ENCODE measurements around the gene OGDHL. TPM values are rescaled to one million over a fixed set of nuclear protein-coding genes. Genes with fewer than 3 reads are reported as not detected.

Gene OGDHL
- total RNA-seq, 6 experiments from 2014 or later, result 0.05 to 0.19 (median 0.17) TPM; not detected in 1

DNA sequence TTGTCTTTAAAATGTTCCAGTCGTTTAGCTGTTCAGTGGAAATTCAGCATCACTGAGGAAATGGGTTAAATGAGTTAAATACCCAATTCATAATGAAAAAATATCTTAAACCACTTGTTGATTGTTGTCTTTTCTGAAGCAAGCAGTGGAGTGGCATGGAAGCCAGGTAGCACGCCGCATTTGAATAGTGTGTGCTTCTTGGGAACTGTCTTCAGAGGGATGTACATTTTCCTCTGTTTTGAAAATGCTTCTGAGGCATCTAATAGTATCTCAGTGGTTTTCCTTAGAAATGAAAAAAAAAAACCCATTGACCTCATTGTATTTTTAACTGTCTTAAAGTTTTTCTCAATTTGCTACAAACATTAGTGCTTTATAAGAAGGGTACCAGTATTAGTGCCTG, 54.5 kb downstream of the OGDHL start:
- Mint-ChIP-seq H3K4me1 (ENCODE audit: low read depth) (no peaks in the 10 kb centered on the region), H3K27ac (no peak overlapping the region), H3K9me3 (no peaks in the 10 kb centered on the region), H3K4me3 (no peak overlapping the region), H3K27me3 (ENCODE audit: insufficient read depth) (peaks cover 38% of the 10 kb centered on the region), H3K36me3 (ENCODE audit: low read depth) (no peaks in the 10 kb centered on the region)
- no peak for TF ChIP-seq CTCF (IDR thresholded peaks at IDR 0.05)
- no peak for DNase-seq

DNA sequence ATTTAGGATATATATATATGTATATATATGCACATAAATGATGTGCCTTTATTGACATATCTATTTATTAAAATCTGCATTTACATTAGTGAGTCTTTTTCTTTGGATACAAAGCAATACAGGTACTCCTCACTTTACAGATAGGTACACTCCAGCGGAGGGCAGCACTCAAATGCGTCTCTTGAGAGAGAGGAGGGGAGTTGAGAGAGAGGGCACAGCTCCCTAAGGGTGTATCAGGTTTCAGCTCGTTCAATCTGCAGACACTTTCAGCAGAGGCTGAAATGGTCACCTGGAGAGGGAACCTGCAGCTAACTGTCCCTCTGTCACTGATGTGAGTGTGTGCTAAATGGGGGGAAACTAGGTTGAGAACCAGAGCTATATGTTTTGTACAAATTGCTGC, 61.1 kb downstream of the OGDHL start:
- Mint-ChIP-seq H3K4me1 (ENCODE audit: low read depth) (no peaks in the 10 kb centered on the region), H3K27ac (no peak overlapping the region), H3K4me3 (no peak overlapping the region), H3K27me3 (ENCODE audit: insufficient read depth) (peaks cover 59% of the 10 kb centered on the region), H3K36me3 (ENCODE audit: low read depth) (no peaks in the 10 kb centered on the region), H3K9me3 (no peaks in the 10 kb centered on the region)
- no peak for TF ChIP-seq CTCF (IDR thresholded peaks at IDR 0.05)
- no peak for DNase-seq

DNA sequence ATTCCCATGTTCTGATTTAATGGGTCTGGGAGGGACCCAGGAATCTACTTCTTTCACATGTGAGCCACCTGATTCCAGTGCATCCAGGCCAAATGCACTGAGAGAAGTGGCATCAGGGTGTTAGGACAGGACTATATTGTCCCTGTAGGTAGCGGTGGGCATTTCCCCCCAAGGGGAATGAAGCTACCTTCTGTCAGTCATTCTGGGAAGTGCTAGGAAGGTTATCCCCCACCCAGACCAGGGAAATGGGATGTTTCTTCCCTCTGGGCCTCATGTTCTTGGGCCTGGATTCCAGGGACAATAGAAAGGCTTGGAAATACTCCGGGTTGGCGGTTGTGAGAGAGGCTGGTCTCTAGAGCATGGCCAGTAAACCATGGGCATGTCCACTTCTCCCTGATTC, 61.9 kb downstream of the OGDHL start:
- no peaks in the 10 kb centered on the region for H3K4me1 Mint-ChIP-seq (ENCODE audit: low read depth)
- no peak for DNase-seq
- no peak overlapping the region for H3K27ac Mint-ChIP-seq
- no peaks in the 10 kb centered on the region for H3K9me3 Mint-ChIP-seq
- H3K27me3 Mint-ChIP-seq (ENCODE audit: insufficient read depth), result peaks cover 64% of the 10 kb centered on the region
- no peaks in the 10 kb centered on the region for H3K36me3 Mint-ChIP-seq (ENCODE audit: low read depth)
- H3K4me3 Mint-ChIP-seq, result no peak overlapping the region
- TF ChIP-seq CTCF (IDR thresholded peaks at IDR 0.05), result no peak

DNA sequence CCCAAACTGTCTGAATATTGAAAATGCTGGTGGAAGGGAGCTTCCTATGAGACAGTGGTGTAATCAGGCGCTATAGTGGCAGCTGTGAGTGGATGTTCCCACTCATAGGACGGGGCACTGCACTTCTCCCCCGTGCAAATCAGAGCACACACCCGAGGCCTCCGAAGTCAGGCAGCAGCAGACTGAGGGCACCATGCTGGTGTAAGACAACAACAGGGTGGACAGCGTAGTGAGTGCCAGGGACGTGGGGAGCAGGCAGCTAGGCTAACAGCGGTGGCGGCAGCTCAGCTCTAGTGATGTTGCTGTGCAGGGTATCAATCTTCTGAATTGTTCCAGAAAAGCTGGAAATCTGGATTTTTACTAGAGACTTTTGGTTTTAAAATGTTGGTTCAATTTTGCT, 63.4 kb downstream of the OGDHL start:
- no peak overlapping the region for H3K4me3 Mint-ChIP-seq
- DNase-seq, result no peak
- H3K27ac Mint-ChIP-seq, result no peak overlapping the region
- H3K4me1 Mint-ChIP-seq (ENCODE audit: low read depth), result no peaks in the 10 kb centered on the region
- H3K36me3 Mint-ChIP-seq (ENCODE audit: low read depth), result no peaks in the 10 kb centered on the region
- no peaks in the 10 kb centered on the region for H3K9me3 Mint-ChIP-seq
- TF ChIP-seq CTCF (IDR thresholded peaks at IDR 0.05), result no peak
- peaks cover 74% of the 10 kb centered on the region for H3K27me3 Mint-ChIP-seq (ENCODE audit: insufficient read depth)

DNA sequence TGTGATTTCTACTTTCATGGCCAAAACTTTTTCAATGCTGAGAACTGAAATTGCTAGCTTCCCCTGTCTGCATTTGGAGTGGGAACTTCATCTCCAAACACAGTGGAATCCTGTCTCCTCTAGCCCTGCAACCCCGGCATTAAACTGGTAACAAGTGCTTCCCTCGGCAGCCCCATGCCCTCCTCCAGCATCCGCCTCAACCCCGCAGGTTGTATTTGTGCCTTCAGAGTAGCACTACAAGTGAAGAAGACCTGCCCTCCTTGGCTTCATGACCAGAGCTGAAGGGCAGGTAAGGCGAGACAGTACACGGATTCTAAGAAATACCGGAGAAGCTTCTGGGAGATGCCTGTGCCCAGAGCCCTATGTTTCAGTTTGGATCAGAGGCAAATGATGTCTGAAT, 65.8 kb downstream of the OGDHL start:
- TF ChIP-seq CTCF (IDR thresholded peaks at IDR 0.05), result no peak
- DNase-seq, result no peak
- no peaks in the 10 kb centered on the region for H3K36me3 Mint-ChIP-seq (ENCODE audit: low read depth)
- H3K27ac Mint-ChIP-seq, result no peak overlapping the region
- peaks cover 84% of the 10 kb centered on the region for H3K27me3 Mint-ChIP-seq (ENCODE audit: insufficient read depth)
- H3K9me3 Mint-ChIP-seq, result no peaks in the 10 kb centered on the region
- no peak overlapping the region for H3K4me3 Mint-ChIP-seq
- no peaks in the 10 kb centered on the region for H3K4me1 Mint-ChIP-seq (ENCODE audit: low read depth)

DNA sequence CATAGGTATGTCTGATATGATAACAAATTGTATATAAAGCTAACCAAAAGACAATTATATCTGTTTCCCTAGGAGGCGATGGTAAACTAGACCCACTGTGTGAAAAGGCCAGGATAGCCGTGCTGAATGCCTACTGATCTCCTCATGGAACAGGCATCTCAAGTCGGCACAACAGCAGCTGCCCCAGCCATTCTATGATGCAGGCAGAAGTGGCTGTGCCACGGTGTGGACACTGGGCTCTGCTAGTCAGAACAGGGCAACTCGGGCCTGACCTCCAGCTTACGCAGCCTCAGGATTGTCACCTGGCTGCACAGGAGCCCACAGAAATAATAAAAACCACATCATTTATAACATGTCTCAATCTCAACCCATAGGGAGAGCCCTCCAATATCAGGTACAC, 67.7 kb downstream of the OGDHL start:
- Mint-ChIP-seq H3K27me3 (ENCODE audit: insufficient read depth) (peaks cover 84% of the 10 kb centered on the region), H3K9me3 (no peaks in the 10 kb centered on the region), H3K4me1 (ENCODE audit: low read depth) (peaks cover 9% of the 10 kb centered on the region), H3K27ac (no peak overlapping the region), H3K36me3 (ENCODE audit: low read depth) (no peaks in the 10 kb centered on the region), H3K4me3 (no peak overlapping the region)
- TF ChIP-seq CTCF (IDR thresholded peaks at IDR 0.05), result no peak
- DNase-seq, result no peak

Measured in HFFc6 (cell line).